Smooth muscle cell (in vitro differentiated cells): ENCODE results near the gene PIRT. TPM values are rescaled to one million over a fixed set of nuclear protein-coding genes. Genes with fewer than 3 reads are reported as not detected.

Experiments used
- DNase-seq: peaks from one replicate; lab custom pipeline; 2025; ENCODE audit not compliant: unreplicated experiment; lab: John Stamatoyannopoulos, UW
- H2AFZ ChIP-seq: fragments of 200-600 bp; sonication (generic); 2 replicates; pipeline ENCODE4 v1.6.0; 2016; ENCODE audit warnings: antibody characterized with exemption, low read depth, mild to moderate bottlenecking
- H3F3A ChIP-seq: fragments of 200-600 bp; sonication (generic); 2 replicates; pipeline ENCODE4 v1.6.0; 2017; ENCODE audit warnings: antibody characterized with exemption, low read depth
- H3K27ac ChIP-seq: fragments of 200-600 bp; sonication (generic); 2 replicates; pipeline ENCODE4 v1.5.1; 2016; ENCODE audit warnings: low read depth, mild to moderate bottlenecking
- H3K27me3 ChIP-seq: fragments of 200-600 bp; sonication (generic); 2 replicates; pipeline ENCODE4 v1.6.1; 2016; ENCODE audit warnings: low read depth, mild to moderate bottlenecking
- H3K36me3 ChIP-seq: fragments of 200-600 bp; sonication (generic); 2 replicates; pipeline ENCODE4 v1.5.1; 2016; ENCODE audit warnings: low read depth
- H3K4me1 ChIP-seq: fragments of 200-600 bp; sonication (generic); 2 replicates; pipeline ENCODE4 v1.5.1; 2016; ENCODE audit warnings: low read depth
- H3K4me2 ChIP-seq: fragments of 200-600 bp; sonication (generic); 2 replicates; pipeline ENCODE4 v1.6.0; 2016; ENCODE audit warnings: mild to moderate bottlenecking
- H3K4me3 ChIP-seq: fragments of 200-600 bp; sonication (generic); 2 replicates; pipeline ENCODE4 v1.5.1; 2016; ENCODE audit warnings: mild to moderate bottlenecking
- H3K79me2 ChIP-seq: fragments of 200-600 bp; sonication (generic); 2 replicates; pipeline ENCODE4 v1.6.0; 2016; ENCODE audit warnings: low read depth, mild to moderate bottlenecking
- H3K9ac ChIP-seq: fragments of 200-600 bp; sonication (generic); 2 replicates; pipeline ENCODE4 v1.6.0; 2016; ENCODE audit warnings: low read depth
- H3K9me3 ChIP-seq: fragments of 200-600 bp; sonication (generic); replicated peaks from 2 replicates; pipeline ENCODE4 v1.5.1; 2016; ENCODE audit warnings: low read depth
- H4K20me1 ChIP-seq: fragments of 200-600 bp; sonication (generic); 2 replicates; pipeline ENCODE4 v1.6.0; 2016; ENCODE audit warnings: low read depth
- WGBS: methylation state at CpG from one replicate; pipeline ENCODE4 v1.1.7; 2016; ENCODE audit warnings: low lambda C conversion rate; 5-methylcytosine and 5-hydroxymethylcytosine counted together
- polyA plus RNA-seq: library from polyadenylated mRNA; unstranded; fragments of >200 nt; fragmentation: Nextera tagmentation; extraction: Ambion mirVana; gene quantifications from 2 replicates; pipeline ENCODE4 v1.2.1, GENCODE V29; 2016
- total RNA-seq: library from RNA; depleted of rRNA; stranded (reverse); fragments of >200 nt; gene quantifications from 2 replicates; pipeline ENCODE4 v1.2.3, GENCODE V29; 2014
- TF ChIP-seq, protein P1 (sequence below): fragments of 200-600 bp; sonication (generic); IDR thresholded peaks from 2 replicates; pipeline ENCODE4 v1.5.1; 2017; ENCODE audit warnings: borderline replicate concordance, mild to moderate bottlenecking, antibody characterized with exemption; ENCODE audit not compliant: insufficient read depth, poor library complexity, severe bottlenecking

The PIRT gene
- total and polyA plus RNA-seq, 2 experiments from 2014 or later, result not detected

DNA sequence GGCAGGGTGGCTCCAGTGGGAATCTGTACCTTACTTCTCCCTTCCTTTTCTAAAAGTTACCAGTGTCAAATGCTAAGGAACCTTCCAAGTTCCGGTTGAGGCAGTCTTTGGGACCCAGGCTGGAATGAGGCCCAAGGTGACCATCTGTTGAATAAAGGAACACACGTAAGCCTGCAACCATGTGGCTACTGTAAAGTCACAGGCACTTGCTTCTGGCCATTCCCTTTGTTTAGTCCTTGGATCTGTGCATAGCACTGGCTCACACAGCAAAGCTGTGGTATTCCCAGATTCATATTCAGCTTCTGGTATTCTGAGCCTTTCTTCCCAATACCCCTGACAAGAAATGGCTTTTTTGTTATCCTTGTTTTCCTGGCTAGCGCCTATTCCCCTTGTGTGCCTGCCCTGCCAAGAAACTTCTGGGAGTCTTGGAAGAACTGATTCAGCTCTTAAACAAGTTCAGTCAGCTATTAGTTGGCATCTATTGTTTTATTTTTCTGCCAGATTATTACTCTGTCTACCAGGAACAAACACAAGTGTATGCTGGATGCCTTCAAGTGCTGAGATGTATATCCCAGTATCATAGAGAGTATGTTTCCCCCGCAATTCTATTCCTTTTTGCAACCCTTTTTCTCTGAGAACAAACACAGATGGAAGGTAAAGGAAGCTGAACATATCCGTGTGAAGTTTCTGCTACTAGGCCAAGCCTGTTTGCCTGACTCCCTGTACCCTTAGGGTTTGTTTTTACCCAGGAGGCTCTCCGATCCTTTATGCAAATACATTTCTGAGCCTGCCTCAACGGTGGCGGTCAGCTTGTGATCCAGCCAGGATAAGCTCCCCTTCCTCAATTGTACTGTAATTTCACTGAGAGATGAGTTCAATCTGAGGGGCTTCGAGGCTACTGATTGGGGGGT is 47.1 kb downstream of the PIRT start:
- peaks cover 3% of the 10 kb centered on the region for H3K27me3 ChIP-seq
- no peaks in the 10 kb centered on the region for H3K36me3 ChIP-seq
- H3K79me2 ChIP-seq, result no peaks in the 10 kb centered on the region
- TF ChIP-seq, protein P1, sequence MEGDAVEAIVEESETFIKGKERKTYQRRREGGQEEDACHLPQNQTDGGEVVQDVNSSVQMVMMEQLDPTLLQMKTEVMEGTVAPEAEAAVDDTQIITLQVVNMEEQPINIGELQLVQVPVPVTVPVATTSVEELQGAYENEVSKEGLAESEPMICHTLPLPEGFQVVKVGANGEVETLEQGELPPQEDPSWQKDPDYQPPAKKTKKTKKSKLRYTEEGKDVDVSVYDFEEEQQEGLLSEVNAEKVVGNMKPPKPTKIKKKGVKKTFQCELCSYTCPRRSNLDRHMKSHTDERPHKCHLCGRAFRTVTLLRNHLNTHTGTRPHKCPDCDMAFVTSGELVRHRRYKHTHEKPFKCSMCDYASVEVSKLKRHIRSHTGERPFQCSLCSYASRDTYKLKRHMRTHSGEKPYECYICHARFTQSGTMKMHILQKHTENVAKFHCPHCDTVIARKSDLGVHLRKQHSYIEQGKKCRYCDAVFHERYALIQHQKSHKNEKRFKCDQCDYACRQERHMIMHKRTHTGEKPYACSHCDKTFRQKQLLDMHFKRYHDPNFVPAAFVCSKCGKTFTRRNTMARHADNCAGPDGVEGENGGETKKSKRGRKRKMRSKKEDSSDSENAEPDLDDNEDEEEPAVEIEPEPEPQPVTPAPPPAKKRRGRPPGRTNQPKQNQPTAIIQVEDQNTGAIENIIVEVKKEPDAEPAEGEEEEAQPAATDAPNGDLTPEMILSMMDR, result no peak
- no peaks in the 10 kb centered on the region for H3K9me3 ChIP-seq
- WGBS, result 76% methylated on average over 9 of the region's 9 CpGs
- no peak for DNase-seq
- no peaks in the 10 kb centered on the region for H3K4me1 ChIP-seq
- H3F3A ChIP-seq, result no peaks in the 10 kb centered on the region
- no peak overlapping the region for H3K4me2 ChIP-seq
- H3K27ac ChIP-seq, result no peak overlapping the region
- no peak overlapping the region for H2AFZ ChIP-seq
- no peak overlapping the region for H3K9ac ChIP-seq
- H3K4me3 ChIP-seq, result no peak overlapping the region
- no peaks in the 10 kb centered on the region for H4K20me1 ChIP-seq

DNA sequence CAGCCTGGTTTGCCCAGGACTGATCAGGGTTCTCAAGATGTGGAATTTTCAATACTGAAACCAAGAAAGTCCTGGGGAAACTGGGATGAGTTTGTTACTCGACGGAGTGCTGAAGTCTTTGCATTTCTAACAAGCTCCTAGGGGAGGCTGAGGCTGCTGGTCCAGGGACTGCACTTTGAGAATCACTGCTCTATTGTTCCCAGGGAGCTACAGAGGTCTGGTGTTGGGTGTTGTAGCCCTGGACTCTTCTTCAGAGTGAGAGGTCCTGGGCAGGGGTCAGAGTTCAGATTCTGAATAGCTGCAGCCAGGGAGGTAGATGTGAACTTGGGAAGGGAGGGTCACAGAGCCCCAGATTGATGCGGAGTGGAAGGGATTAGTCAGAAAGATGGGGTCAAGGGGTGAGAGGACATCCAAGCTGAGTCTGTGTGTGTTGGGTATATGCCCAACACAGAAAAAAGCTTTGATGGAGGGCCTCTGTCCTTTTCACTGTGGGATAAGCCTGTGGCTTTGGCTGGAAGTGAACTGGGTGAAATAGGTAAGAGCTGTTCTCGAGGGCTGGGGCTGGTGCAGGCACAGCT is 48.1 kb downstream of the PIRT start:
- Histone ChIP-seq H3K9me3 (no peaks in the 10 kb centered on the region), H3F3A (no peaks in the 10 kb centered on the region), H3K79me2 (no peaks in the 10 kb centered on the region), H3K4me1 (no peaks in the 10 kb centered on the region), H4K20me1 (no peaks in the 10 kb centered on the region), H3K27me3 (no peaks in the 10 kb centered on the region), H3K4me3 (no peak overlapping the region), H3K36me3 (no peaks in the 10 kb centered on the region), H3K27ac (no peak overlapping the region), H2AFZ (no peak overlapping the region), H3K9ac (no peak overlapping the region), H3K4me2 (no peak overlapping the region)
- 88% methylated on average over 4 of the region's 4 CpGs for WGBS
- TF ChIP-seq, protein P1, result no peak
- DNase-seq, result no peak

DNA sequence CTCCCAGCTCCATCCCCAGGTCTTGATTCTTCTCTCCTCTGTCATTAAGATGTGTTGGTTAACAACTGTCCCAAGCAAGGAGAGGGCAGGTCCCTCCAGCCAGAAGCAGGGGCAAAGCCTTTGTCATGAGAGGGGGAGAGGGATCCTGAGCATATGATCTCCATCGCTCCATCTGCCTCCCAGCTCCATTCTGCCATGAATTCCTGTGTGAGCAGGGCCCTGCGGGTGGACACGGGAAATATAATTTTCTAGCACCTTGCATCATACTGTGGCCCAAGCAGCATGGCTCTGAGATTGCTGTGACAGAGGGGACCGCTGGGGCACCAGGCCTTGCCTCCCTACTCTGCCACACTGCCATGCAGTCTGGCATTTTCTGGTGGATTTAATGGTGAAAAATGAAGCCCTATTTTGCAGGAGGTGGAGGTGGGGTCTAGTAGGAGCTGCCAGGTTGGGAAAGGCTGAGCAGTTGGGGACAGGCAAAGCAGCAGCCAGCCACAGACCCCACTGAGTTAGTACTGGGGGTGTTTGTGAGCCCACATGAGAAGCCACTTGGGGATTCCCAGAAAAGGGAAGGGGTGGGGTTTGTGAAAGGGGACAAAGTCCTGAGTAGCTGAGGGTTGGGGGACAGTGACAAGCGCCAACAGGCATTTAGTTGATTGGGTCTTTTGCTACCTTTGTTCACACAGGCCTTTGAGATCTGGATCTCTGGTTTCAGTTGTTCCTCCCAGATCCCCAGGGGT is 50.4 kb downstream of the PIRT start:
- Histone ChIP-seq H3K36me3 (no peaks in the 10 kb centered on the region), H3K4me2 (no peak overlapping the region), H3K79me2 (no peaks in the 10 kb centered on the region), H4K20me1 (no peaks in the 10 kb centered on the region), H3K4me1 (no peaks in the 10 kb centered on the region), H3F3A (no peaks in the 10 kb centered on the region), H2AFZ (no peak overlapping the region), H3K9ac (no peak overlapping the region), H3K27me3 (no peaks in the 10 kb centered on the region), H3K27ac (no peak overlapping the region), H3K9me3 (no peaks in the 10 kb centered on the region), H3K4me3 (no peak overlapping the region)
- no peak for DNase-seq
- WGBS, result 98% methylated on average over 5 of the region's 5 CpGs
- TF ChIP-seq, protein P1, result no peak
